Urinary bladder (tissue), 4 donors: ENCODE data around the gene FUOM. TPM values are rescaled to one million over a fixed set of nuclear protein-coding genes. Genes with fewer than 3 reads are reported as not detected.

Experiments used
- DNase-seq: peaks from one replicate; pipeline ENCODE4 v3.0.0-alpha.2; 2015; ENCODE audit errors: extremely low spot score
- H3K27ac ChIP-seq: one replicate; pipeline ENCODE4 v1.5.1; 2013; ENCODE audit warnings: low read depth, mild to moderate bottlenecking, moderate library complexity
- H3K36me3 ChIP-seq: one replicate; pipeline ENCODE4 v1.6.1; 2013; ENCODE audit warnings: mild to moderate bottlenecking, moderate library complexity; ENCODE audit not compliant: insufficient read depth
- H3K4me1 ChIP-seq: one replicate; pipeline ENCODE4 v1.6.1; 2013; ENCODE audit warnings: mild to moderate bottlenecking, moderate library complexity; ENCODE audit not compliant: insufficient read depth
- H3K4me3 ChIP-seq: one replicate; pipeline ENCODE4 v1.5.1; 2013; ENCODE audit warnings: low read depth, low read length
- WGBS: extraction: QIAGEN DNeasy Blood & Tissue Kit; methylation state at CpG from one replicate; pipeline ENCODE4 v1.1.7; 2013; 5-methylcytosine and 5-hydroxymethylcytosine counted together
- polyA plus RNA-seq: library from polyadenylated mRNA; stranded (reverse); fragments of 200-250 nt; gene quantifications from one replicate; pipeline ENCODE4 v1.2.3, GENCODE V29; 2013
- total RNA-seq: library from RNA; depleted of rRNA; stranded (reverse); fragments of >200 nt; gene quantifications from one replicate; pipeline ENCODE4 v1.2.3, GENCODE V29; 2014
- donor health status: healthy with polysubstance abuse.
- donor health status: healthy.

The FUOM gene
- total and polyA plus RNA-seq, 2 donors = 5.2 to 16.9 TPM

DNA sequence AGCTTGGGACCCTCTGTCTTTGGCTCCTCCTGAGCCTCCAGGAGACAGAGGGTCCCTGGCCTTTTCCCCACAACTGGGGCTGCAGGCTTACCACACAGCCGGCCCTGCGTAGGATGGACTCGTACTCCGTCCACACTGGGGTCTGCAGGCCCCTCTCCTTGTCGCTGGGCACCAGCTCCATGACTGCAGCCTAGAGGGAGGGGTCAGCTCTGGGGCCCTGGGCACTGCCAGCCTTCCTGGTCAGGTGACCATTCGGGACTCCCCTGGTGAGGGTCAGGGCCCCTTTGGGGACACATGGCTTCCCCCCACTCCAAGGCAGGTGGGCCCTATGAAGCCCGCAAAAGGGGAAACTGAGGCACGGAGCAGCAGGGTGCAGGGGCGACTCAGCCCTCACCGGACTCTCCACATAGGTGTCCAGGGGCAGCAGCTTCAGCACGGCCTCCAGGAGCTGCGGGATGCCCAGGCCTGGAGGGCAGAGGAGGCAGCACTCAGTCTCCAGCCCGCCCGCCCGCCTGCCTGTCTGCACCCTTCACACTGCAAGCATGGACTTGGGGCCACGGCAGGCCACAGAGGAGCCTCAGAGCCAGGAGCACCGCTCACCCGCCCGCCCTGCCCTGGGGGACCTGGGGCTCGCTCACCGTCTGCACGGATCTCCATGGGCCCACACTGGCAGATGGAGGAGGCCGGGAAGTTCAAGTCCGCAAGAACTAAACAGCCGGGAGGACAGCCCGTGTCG, 1.1 kb downstream of the FUOM start:
- peak overlapping the region; percentile 59 for H3K4me3 ChIP-seq
- no peaks in the 10 kb centered on the region for H3K36me3 ChIP-seq
- no peak overlapping the region for H3K27ac ChIP-seq
- H3K4me1 ChIP-seq = no peaks in the 10 kb centered on the region
- WGBS = 50% methylated on average over 27 of the region's 27 CpGs
- DNase-seq = no peak

DNA sequence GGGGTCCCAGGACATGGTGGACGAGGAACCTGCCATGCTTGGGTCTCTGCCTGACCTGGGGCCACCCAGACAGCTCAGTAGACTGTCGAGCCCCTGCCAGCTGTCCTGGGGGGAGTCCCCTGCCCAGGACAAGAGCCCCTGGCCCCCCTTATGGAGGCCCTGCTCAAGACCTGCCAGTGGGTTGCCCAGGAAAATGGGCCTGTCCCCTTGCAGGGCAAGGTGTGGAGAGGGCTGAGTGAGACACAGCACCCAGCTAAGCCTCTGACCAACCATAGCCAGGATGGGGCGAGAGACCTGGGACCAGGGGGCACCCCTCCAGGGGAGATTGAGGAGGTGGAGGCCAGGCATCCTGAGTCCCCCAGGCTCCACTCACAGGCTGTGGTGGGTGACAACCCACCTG, 1.8 kb downstream of the FUOM start:
- DNase-seq = no peak
- no peak overlapping the region for H3K27ac ChIP-seq
- H3K4me3 ChIP-seq = no peak overlapping the region
- no peaks in the 10 kb centered on the region for H3K4me1 ChIP-seq
- H3K36me3 ChIP-seq = no peaks in the 10 kb centered on the region
- WGBS = 94% methylated on average over 3 of the region's 3 CpGs

DNA sequence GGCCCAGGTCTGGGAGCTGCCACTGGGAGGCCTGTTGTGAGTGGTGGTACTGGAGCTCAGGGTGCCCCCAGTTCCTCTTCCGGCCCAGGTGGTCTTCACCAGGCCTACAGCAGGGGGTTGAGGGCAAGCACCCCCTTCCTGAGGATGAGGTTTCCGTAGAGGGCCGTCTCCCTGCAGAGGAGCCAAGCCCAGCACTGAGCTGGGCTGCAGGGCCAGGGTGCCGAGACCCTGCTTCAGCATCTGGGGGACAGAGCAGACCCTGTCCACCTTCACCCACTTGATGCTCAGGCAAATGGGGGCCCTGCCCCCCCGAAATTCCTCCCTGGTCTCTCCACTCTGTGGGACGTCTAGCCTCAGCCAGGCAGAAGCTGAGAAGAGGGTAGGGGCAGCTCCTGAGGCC, 2.6 kb downstream of the FUOM start:
- Histone ChIP-seq H3K4me3 (no peak overlapping the region), H3K4me1 (no peaks in the 10 kb centered on the region), H3K36me3 (no peaks in the 10 kb centered on the region), H3K27ac (no peak overlapping the region)
- WGBS = 94% methylated on average over 6 of the region's 6 CpGs
- DNase-seq = no peak

DNA sequence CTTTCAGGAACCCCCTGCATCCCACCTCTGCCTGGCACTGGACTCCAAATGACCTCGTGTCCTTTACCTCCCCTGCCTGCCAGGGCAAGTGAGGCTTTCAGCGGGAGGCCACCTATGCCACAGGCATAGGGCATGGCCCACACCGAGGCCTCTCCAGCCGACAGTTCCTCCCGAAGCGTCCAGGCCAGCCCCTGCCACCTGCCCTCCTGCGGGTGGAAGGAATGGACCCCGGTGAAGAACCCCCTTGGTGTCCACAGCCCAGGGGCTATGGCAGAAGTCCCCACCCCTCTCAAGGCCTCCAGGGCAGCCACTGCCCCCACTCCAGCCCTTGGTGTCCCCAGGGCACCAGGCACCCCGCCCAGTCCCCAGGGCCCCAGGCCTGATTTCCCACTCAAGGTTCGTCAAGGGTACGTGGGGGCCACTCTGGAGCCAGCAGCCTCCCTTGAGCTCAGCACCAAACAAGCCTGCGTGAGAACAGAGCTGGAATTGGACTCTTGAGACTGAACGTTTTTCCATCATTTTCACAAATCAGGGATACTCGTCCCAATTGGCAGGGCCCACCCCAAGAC, 3.1 kb downstream of the FUOM start:
- Histone ChIP-seq H3K4me3 (no peak overlapping the region), H3K4me1 (no peaks in the 10 kb centered on the region), H3K27ac (no peak overlapping the region), H3K36me3 (no peaks in the 10 kb centered on the region)
- 93% methylated on average over 14 of the region's 14 CpGs for WGBS
- DNase-seq = no peak

DNA sequence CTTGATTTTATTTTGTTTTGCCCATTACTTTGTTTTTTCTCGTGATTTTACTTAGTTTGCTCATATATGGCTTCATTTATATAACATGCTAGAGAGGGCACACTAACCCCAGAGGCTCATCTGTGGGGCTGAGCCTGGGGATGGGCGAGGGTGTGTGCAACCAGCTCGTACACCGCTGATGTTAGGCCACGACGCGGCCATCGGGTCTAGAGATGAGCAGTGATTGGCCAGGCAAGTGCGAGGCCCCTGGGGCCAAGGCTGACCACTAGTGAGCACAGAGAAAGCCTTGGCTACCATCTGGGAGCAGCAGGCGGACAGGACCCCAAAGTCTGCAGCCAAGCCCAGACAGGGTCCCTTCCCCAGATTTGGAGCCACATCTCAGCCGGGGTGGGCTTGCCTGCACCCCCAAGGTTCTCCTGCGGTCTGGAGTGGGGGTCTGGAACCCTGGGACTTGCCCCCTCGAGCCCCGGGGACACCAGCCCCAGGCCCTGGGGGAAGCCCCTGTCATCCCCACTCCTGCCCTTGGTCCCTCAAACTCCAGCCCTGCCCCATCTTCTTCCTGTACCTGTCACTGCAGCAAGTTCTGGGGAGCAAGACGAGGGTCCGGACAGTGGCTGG, 3.7 kb downstream of the FUOM start:
- Histone ChIP-seq H3K4me3 (no peak overlapping the region), H3K27ac (no peak overlapping the region), H3K4me1 (no peaks in the 10 kb centered on the region), H3K36me3 (no peaks in the 10 kb centered on the region)
- DNase-seq = no peak
- WGBS = 85% methylated on average over 16 of the region's 16 CpGs

DNA sequence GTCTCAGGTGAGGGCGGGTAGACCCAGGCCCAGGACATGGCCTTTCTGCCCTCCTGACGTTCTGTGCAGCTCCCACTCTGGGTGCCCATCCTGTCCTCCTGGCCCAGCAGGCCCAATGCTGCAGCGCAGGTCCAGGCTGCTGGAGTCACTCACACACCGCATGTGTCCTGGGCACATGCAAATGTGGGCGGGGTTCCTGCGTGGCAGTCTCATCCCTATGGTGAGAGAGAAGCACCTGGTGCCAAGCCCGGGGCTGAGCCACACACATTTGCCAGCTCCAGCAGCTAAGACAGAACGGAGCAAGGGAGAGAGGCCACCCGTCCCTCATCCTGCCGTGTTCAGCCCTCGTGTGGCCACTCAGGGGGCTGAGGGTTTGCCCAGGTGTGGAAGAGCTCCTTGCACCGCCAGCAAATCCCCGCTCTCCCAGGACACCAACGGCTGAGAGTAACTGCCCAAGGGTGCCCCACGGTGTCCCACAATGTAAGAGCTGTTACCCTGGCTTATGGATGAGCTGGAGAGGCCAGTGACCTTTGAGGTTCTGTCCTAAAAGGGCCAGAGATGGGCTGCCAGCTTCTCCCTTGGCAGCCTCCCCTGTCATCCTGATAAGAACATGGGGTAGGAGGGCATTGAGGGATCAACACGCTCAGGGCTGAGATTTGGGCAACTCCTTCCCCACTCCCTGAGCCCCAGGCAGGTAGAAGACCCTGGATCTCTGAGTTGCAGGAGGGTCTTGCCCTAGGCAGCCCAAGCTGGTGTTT, 4.4 kb downstream of the FUOM start:
- no peak overlapping the region for H3K27ac ChIP-seq
- WGBS = 75% methylated on average over 16 of the region's 16 CpGs
- H3K4me1 ChIP-seq = no peaks in the 10 kb centered on the region
- H3K4me3 ChIP-seq = no peak overlapping the region
- no peak for DNase-seq
- H3K36me3 ChIP-seq = no peaks in the 10 kb centered on the region

DNA sequence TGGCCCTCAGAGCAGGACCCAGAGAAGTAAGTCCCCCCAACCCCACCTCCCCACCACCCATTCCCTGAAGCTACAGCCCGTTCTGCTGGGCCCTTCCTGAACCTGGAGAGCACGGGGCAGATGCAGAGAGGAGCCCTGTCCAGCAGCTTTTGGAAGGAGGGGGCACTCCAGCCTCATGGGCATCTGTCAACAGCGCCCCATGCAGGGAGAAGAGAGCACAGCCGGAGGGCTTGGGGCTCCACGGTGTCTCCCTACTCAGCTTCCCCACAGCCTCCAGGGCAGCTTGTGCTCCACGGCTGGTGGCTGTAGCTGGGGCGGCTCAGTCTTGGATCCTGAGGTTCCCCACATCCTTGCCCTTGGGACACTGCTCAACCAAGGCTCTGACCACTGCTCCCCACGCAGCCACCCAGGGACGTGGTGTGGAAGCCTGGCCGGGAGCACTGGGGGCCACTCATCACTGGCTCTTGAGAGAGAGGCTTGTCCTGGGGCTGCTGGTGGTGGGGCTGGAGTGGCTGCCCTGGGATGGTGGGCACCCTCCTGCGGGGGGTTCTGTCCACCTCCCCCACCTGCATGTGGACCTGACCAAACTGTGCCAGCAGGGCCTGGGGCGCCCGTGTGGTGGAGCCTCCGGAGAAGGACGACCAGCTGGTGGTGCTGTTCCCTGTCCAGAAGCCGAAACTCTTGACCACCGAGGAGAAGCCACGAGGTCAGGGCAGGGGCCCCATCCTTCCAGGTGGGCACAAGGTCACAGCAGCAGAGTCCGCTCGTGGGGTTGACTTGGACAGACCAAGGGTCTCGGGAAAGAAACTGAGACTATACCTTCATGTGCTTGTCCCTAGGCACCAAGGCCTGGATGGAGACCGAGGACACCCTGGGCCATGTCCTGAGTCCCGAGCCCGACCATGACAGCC, 6.2 kb downstream of the FUOM start:
- 65% methylated on average over 24 of the region's 24 CpGs for WGBS
- Histone ChIP-seq H3K4me3 (no peak overlapping the region), H3K27ac (no peak overlapping the region), H3K36me3 (no peaks in the 10 kb centered on the region), H3K4me1 (no peaks in the 10 kb centered on the region)
- DNase-seq = no peak

DNA sequence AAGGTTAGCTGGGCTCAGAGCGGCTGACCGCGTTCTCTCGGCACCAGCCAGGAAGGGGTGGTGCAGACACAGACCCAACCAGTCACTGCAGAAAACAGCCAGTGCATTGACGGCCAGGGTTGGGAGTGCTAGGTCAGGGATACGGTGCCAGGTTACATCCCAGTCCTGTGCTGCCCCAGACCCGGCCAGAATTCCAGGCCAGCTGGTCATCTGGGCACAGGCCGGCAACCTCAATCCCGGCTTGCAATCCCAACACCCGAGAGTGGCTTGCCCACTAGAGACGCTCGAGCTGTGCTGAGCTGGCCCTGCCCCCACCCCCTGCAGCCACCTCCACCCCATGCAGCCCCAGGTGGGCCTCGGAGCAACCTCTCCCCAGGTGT, 6.9 kb downstream of the FUOM start:
- H3K4me3 ChIP-seq = no peak overlapping the region
- H3K4me1 ChIP-seq = no peaks in the 10 kb centered on the region
- H3K27ac ChIP-seq = no peak overlapping the region
- no peak for DNase-seq
- H3K36me3 ChIP-seq = no peaks in the 10 kb centered on the region
- 44% methylated on average over 12 of the region's 13 CpGs for WGBS

DNA sequence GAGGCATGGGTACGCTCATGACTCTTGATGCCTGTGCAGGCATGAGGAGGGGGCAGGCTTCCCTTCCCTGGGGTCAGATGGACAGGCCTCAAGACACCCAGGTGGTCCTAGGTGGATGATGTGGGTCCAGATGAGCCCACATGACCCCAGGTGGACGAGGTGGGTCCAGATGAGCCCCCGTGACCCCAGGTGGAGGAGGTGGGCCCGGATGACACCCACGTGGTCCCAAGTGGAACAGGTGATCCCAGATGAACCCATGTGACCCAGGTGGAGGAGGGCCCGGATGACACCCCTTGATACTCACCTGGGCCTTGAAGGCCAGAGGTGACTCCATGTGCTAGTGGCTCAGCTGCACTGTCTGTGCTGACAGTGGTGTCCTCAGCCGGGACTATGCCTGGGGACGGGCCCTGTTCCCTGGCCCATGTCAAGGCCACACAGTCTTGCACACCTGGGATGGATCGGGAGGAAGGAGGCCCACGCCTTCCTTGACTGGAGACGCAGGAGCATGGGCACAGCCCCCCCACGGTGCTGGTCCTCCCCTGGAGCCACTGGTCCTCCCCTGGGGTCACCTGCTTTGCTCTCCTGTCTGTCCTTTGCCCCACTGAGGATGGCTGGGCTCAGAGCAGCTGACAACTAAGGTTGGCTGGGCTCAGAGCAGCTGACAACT, 7.4 kb downstream of the FUOM start:
- 79% methylated on average over 12 of the region's 12 CpGs for WGBS
- DNase-seq = no peak
- H3K36me3 ChIP-seq = no peaks in the 10 kb centered on the region

DNA sequence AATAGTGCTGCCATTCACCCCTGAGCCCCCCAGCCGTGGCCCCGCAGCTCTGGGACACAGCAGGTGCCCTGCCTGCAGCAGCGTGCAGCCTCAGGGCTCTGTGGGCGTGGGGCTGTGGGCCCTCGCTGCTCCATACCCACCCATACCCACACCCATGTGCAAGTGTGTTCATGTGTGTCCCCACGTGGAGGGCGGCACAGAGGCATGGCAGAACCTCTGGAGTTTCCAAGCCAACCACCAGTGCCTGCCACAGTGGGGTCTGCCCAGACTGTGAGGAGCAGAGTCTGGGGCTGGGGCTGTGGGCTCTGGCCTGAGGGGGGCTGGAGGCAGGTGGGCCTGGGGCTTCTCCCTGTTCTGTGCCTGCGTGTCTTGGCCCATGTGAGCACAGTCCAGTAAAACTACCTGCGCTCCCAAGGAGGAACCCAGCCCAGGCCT, 8.2 kb downstream of the FUOM start:
- 71% methylated on average over 9 of the region's 9 CpGs for WGBS
- Histone ChIP-seq H3K36me3 (no peaks in the 10 kb centered on the region), H3K4me1 (no peaks in the 10 kb centered on the region), H3K4me3 (no peak overlapping the region), H3K27ac (no peak overlapping the region)
- DNase-seq = no peak

More for the DNA sequence above, 7.4 kb downstream of the FUOM start:
- no peak overlapping the region for H3K27ac ChIP-seq
- no peaks in the 10 kb centered on the region for H3K4me1 ChIP-seq
- H3K4me3 ChIP-seq = no peak overlapping the region

DNA sequence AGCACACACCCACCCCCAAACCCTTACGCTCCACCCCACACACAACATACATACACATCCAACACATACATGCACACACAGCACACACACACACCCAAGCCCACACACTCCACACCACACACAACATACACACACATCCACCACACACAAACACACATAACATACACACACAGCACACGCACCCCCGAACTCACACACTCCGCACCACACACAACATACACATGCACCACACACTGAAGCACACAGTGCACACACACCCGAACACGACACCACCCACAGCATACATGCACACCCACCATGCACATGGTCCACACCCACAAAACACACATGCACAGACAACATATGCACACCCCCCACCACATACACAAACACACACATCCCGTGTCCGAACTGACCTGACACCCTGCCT, 8.7 kb downstream of the FUOM start:
- 86% methylated on average over 8 of the region's 8 CpGs for WGBS
- Histone ChIP-seq H3K27ac (no peak overlapping the region), H3K36me3 (no peaks in the 10 kb centered on the region), H3K4me3 (no peak overlapping the region), H3K4me1 (no peaks in the 10 kb centered on the region)
- DNase-seq = no peak

DNA sequence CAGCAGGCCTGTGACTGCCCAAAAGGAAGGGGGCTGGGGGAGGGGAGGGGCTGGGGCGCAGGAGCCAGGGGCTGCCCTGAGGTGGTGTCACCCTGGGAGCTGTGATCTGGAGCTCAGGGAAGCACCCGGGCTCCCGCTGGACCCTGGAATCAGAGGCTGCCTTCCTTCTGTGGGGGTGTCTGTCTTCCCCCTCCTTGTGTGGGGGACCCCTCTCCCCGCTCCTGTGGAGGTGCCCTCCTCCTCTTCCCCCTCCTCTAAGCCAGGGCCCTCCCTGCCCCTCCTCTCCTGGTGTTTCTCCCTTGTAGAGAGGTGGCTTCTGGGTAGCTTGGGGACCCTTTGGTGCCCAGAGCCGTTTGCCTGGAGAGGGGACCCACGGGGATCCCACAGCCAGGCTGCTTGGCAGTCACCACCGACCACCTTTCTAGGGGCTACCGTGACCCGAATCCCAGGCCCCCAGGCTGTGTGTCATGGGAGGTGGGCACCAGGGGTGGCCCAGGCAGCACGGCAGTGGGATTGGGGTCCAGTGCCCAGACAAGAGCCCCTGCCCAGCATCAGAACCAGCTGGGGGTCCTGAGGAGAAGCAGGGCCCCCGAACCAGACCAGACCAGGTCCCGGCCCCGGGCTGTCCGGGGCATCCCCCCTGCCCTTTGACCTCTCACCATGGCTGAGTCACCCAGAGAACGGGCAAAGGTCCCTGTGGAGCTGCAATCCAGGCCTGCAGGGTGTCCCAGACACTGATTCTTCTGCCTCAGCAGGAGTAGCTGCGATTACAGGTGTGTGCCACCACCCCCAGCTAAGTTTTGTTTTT, 9.9 kb downstream of the FUOM start:
- WGBS = 57% methylated on average over 16 of the region's 16 CpGs
- no peak overlapping the region for H3K4me3 ChIP-seq
- DNase-seq = no peak
- H3K4me1 ChIP-seq = no peaks in the 10 kb centered on the region
- H3K27ac ChIP-seq = no peak overlapping the region
- H3K36me3 ChIP-seq = no peaks in the 10 kb centered on the region
